GM19467 (cell line): Measurements from ENCODE around the gene ITPR2.
"Not testable (repeated sequence)": the region's sequence is repeated elsewhere in the genome, so short reads cannot be mapped to it uniquely, and the experiment has no call there.

Experiments
- ATAC-seq: cut with Tn5 transposase; IDR thresholded peaks from one replicate; pipeline ENCODE4 v1.9.1; 2021; ENCODE audit warnings: mild to moderate bottlenecking, moderate library complexity; ENCODE audit not compliant: unreplicated experiment

Gene ITPR2

GRCh38 chr12:26851031-26851809 is 18.2 kb upstream of the ITPR2 start:
- no peak for ATAC-seq

DNA sequence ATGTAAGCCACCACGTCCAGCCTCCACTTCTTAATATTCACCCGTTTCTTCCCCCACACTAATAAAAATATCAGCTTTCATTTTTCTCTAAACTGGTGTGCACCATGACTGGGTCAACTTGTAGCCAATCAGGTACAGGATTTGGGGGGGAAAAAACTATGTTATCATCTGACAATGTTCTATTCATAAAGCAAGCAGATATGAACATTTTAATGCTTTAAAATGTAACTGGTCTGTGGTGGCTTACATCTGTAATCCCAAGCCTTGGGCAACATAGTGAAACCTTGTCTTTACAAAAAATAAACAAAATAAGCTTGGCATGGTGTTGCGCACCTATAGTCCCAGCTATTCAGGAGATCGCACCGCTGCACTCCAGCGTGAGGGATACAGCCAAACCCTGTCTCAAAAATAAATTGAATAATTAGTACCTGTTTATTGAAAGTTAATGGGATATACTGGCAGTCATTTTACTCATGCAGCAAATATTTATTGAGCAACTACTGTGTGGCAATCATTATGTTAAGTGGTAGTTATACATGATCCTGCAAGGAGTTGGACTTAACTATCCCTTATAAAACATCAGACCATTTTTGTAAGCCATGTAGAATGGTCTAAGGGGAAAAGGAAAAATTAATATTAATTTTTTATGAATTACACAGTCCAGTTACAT is 15.3 kb upstream of the ITPR2 start:
- no peak for ATAC-seq

GRCh38 chr12:26847431-26847830 is 14.4 kb upstream of the ITPR2 start:
- ATAC-seq, result no peak

GRCh38 chr12:26846416-26846815 is 13.4 kb upstream of the ITPR2 start:
- no peak for ATAC-seq

DNA sequence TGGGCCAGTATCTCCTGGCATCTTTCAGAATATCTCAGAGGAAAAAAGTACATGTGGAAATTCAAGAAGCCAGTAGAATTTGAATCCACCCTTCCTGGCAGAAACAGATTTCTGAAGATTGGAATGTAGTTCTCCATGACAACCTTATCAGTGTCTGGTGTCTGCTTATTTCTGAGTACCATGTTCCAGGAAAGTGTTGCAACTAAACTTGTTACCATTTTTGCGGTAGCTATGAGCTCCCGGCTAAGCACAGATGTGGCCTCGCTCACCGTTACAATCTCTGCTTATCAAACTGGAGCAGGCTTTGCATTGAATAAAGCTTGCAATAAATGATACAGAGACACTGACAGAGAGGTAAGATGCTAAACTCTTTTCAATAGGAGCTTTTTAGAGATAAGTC is 13.0 kb upstream of the ITPR2 start:
- ATAC-seq, result no peak

- no peak for ATAC-seq
Measured at GRCh38 chr12:26845057-26845666, 12.2 kb upstream of the ITPR2 start.

- ATAC-seq, result no peak
Measured at GRCh38 chr12:26843311-26843710, 10.3 kb upstream of the ITPR2 start.

DNA sequence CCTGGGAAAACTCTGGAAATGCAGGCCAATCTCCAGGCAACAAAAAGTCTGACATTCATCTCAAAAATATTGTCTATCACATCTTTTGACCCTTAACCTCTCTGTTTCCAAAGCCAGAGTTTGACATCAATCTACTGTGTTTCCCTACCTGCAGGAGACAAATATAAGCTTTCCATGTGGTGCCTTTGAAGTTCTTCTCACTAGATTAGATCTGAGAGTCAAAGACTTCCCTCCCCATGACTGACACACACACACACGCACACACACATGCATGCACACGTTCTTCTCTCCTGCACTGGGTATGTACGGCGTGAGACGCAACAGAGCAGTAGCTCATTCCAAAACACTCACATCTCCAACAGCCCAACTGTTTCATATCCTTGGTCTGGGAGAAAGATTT is 8.1 kb upstream of the ITPR2 start:
- no peak for ATAC-seq

DNA sequence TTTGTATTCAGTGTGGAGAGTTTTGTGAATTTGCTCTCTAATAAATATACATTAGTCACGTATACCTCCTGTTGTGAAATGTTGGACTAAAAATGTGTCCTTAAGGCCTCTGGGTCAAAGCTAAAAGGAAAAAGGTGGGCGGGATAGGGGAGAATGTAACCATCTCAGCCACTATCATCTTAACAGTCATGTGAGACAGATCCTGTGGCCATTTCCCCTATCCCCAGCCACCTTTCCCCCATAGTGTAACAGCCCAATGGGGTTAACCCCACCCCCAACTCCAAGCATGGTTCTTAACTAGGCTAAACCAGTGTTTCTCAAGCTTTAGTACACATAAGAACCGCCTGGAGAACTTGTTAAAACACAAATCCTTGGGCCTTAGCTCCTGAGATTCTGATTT is 6.5 kb upstream of the ITPR2 start:
- ATAC-seq, result no peak

DNA sequence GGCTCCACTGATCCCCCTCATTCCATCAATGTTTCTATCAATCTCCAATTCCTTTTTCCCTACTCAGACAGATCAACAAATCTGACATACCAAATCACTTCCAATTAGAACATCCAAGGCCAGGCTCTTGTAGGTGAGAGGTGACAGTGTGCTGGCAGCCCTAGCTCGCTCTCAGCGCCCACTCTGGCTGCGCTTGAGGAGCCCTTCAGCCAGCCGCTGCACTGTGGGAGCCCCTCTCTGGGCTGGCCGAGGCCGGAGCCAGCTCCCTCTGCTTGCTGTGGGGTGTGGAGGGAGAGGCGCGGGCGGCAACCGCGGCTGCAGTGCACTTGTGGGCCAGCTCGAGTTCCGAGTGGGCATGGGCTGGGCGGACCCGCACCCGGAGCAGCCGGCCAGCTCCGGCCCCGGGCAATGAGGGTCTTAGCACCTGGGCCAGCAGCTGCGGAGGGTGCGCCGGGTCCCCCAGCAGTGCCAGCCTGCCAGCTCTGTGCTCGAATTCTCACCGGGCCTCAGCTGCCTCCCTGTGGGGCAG is 6.0 kb upstream of the ITPR2 start:
- no peak for ATAC-seq

DNA sequence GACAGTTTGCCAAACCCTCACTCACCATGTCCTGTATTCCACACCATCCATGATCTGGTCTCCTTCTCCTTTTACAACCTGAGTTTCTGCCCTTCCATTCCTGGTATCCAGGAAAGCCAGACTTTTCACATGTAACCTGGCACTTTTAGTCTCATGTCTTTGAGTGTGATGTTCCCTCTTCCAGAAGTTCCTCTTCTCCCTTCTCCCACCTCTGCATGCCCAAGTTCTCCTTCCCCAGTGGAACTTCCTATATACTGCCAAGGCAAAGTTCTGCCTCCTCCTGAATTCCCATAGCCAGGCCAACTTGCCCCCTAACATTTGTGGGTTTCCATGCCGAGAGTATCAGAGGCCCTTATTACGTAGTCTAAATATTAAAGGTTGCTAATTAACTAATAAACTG is 3.2 kb upstream of the ITPR2 start:
- no peak for ATAC-seq

- ATAC-seq, result not testable (repeated sequence)
Measured at GRCh38 chr12:26834503-26835060, 1.6 kb upstream of the ITPR2 start.

DNA sequence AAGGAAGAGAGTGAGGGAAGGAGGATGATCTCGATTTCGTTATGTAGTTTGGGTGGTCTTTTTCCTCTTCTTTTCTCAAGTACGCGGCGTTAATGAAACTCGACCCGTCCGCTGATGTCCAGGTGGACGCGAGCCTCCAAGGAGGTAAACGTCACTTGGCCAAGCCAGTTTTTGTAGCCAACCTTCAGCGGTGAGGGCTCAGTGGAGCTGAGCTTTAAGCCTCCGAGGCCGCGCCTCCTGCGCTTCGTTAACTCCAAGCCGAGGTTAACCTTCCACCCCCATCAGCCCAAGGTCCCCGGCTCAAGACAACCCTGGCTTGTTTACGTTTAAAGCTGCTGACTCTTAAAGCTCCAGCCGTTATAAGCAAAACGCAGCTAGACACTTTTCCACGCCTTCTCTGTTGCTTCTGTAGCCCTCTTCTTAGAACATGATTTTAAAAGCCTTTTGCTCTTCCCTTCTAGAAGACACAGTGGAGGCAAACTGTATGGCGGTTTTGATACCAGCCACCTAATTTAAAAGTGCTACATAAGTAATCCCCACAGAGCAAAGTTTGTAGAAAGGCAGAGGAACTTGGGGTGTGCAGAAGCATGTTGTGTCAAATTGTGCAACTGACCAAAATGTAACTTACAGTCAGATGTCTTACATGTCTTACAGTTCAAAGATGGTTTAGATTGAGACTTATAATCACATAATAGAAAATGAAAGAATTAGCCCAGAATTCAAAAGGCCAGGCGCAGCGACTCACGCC is 923 bp upstream of the ITPR2 start:
- no peak for ATAC-seq

- peak; percentile 41 for ATAC-seq
Measured at GRCh38 chr12:26831951-26832821, 808 bp downstream of the ITPR2 start.

- no peak for ATAC-seq
Measured at GRCh38 chr12:26830783-26831551, 2.0 kb downstream of the ITPR2 start.

GRCh38 chr12:26830363-26830762 is 2.6 kb downstream of the ITPR2 start:
- ATAC-seq, result no peak

DNA sequence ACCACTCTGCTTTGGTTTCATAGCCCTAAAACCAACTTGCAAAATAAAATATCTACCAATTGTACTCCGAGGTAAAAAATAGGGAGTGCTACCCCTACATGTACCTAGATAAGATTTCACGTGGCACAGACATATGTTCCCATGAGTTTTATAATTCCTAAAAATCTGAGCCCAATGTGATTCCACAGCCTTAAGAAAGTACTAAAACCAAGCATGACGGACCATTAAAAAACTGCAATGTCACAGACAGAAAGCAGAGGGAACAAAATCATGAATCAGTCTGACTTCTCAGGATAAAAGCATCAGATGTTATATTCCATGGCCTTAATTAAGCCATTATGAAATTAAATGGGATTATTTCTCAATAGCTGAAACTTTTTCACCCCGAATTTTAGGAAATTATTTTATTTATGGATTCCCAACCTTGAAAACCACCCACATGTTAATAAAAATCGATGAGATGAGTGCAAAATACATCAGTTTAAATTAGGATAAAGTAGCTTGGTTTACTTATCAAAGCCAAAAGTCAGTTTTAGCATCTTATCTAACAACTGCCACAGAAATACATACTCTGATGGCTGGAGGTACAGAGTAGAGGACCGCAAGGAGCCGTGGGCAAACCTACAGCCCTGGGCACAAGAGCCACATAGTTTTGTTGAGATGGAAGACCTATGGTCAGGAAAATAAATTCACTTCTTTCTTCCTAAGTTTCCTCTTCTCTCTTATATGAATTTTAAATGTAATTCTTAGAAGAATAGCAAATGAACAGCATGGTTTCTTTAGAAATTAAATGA is 4.5 kb downstream of the ITPR2 start:
- ATAC-seq, result no peak

DNA sequence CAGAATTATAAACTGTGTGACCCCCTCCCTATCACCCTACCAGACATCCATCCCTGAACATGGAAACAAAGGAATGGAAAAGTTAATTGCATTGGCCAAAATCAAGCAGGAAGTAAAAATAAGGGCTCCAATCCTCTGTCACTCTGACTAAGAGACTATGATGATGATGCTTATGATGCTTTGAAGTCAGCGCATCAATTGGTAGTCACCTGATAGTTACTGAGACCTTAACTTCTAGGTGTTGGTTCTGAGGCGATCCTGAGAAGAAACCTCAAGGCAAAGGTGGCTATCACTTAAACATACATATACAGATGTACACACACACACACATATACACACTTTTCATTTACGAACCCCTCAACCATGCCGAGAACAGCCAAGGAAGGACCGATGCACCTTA is 6.6 kb downstream of the ITPR2 start:
- no peak for ATAC-seq
